AG09309 (cell line): ENCODE measurements around the gene CXCL17.

ENCODE experiments used
- DNase-seq: peaks from one replicate; pipeline ENCODE4 v3.0.0-alpha.2; 2010; ENCODE audit warnings: low read depth
- H3K4me3 ChIP-seq: 2 replicates; pipeline ENCODE4 v1.5.1; 2011; ENCODE audit warnings: mild to moderate bottlenecking, low read depth, low read length, moderate library complexity; ENCODE audit not compliant: control insufficient read depth
- CTCF ChIP-seq: IDR thresholded peaks from 2 replicates; pipeline ENCODE4 v1.5.1; 2011; ENCODE audit warnings: mild to moderate bottlenecking, low read depth, low read length, inconsistent platforms; ENCODE audit not compliant: insufficient read depth, control insufficient read depth; ENCODE audit errors: missing control alignments

Gene CXCL17

GRCh38 chr19:42424712-42425131 lies 18.0 kb downstream of the CXCL17 start:
- peak; percentile 9 for TF ChIP-seq CTCF
- no peak for DNase-seq
- H3K4me3 ChIP-seq, result no peak overlapping the region

GRCh38 chr19:42424345-42424707 lies 18.4 kb downstream of the CXCL17 start:
- no peak for DNase-seq
- H3K4me3 ChIP-seq, result peak overlapping the region; percentile 56; the same call in 1 of the 2 replicates

GRCh38 chr19:42423462-42424344 lies 19.0 kb downstream of the CXCL17 start:
- peak; percentile 59 for DNase-seq
- H3K4me3 ChIP-seq, result peak overlapping the region; percentile 56
- TF ChIP-seq CTCF, result no peak

More at GRCh38 chr19:42424345-42424707, 18.4 kb downstream of the CXCL17 start:
- no peak for TF ChIP-seq CTCF

GRCh38 chr19:42422901-42423461 lies 19.8 kb downstream of the CXCL17 start:
- no peak for DNase-seq
- TF ChIP-seq CTCF, result no peak
- peak overlapping the region; percentile 56 for H3K4me3 ChIP-seq

- no peak for DNase-seq
- no peak for TF ChIP-seq CTCF
- H3K4me3 ChIP-seq, result peak overlapping the region; percentile 56
Observed at GRCh38 chr19:42422092-42422900, 20.4 kb downstream of the CXCL17 start.

GRCh38 chr19:42421591-42422031 lies 21.1 kb downstream of the CXCL17 start:
- H3K4me3 ChIP-seq, result no peak overlapping the region
- no peak for TF ChIP-seq CTCF
- DNase-seq, result no peak
